Stomach smooth muscle (tissue), 2 donors: ENCODE measurements around the gene CDK14.

Experiments
- H3K27ac ChIP-seq: one replicate; pipeline ENCODE4 v1.7.0; 2013; ENCODE audit warnings: mild to moderate bottlenecking, low read length, inconsistent platforms
- H3K27me3 ChIP-seq, 2 donors: one replicate each; pipeline ENCODE4 v1.7.0; 2013; ENCODE audit warnings: low read length in 2 of 2; ENCODE audit not compliant: insufficient read depth in 2 of 2, control insufficient read depth in 1 of 2
- H3K36me3 ChIP-seq, 2 donors: one replicate each; pipeline ENCODE4 v1.7.0; 2013; ENCODE audit warnings: low read length in 2 of 2; ENCODE audit not compliant: control insufficient read depth in 2 of 2, insufficient read depth in 2 of 2
- H3K4me1 ChIP-seq: one replicate; pipeline ENCODE4 v1.7.0; 2013; ENCODE audit warnings: low read length; ENCODE audit not compliant: control insufficient read depth, insufficient read depth
- H3K4me3 ChIP-seq, 2 donors: one replicate each; pipeline ENCODE4 v1.7.0; 2013; ENCODE audit warnings: low read length in 2 of 2
- H3K9ac ChIP-seq, 2 donors: one replicate each; pipeline ENCODE4 v1.7.0; 2013; ENCODE audit warnings: low read length in 2 of 2, mild to moderate bottlenecking in 1 of 2
- H3K9me3 ChIP-seq, 2 donors: one replicate each; pipeline ENCODE4 v1.7.0; 2013; ENCODE audit warnings: low read length in 2 of 2; ENCODE audit not compliant: control insufficient read depth in 2 of 2
- donor health status: healthy.
- donor health status: Pancreatic carcinoma.

The CDK14 gene

DNA sequence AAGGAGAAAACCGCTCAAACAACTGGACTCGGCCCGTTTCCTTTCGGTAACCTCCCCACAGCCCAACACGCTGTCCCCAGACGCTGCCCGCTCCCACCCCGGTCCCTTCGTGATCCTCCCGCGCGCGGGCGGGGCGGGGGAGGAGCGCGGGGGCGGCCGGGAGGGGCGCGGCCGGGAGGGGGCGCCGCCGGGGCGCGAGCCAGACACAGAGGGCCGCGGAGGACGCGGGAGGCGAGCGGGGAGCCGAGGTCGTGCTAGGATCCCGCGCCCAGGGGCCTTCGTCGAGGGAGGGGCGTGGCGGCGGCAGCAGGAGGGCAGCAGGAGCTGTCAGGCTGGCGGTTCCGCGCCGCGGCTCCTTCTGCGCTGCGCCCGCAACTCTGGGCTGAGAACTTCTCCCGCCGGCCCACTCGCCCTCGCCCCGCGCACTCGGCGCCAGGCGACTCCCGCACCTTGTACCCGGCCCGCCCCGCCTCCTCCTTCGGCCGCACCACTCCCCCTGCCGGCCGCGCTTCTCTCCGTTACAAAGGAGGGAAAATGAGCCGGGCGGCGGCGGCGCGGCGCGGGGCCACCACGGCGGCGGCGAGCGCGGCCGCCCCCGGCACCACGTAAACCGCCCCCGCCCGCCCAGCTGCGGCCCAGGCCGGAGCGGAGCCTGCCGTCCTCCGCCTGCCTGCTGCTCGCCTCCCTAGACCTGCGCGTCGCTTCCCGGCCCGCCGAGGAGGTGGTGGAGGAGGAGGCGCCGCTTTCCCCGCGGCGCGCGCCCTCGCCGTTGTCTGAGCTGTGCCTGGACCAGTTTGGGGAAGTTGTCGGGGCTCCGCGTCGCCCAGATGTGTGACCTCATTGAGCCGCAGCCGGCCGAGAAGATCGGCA is at the start of gene CDK14:
TSS of gene CDK14 (plus strand) at position 521 of the 870 bp plus-strand sequence. CDS start at position 828, 307 bp downstream.
- H3K36me3 ChIP-seq = no peaks in the 10 kb centered on the region
- peak within 1 kb of the TSS; percentile 58 for H3K27ac ChIP-seq
- no peaks in the 10 kb centered on the region for H3K4me1 ChIP-seq
- no peaks in the 10 kb centered on the region for H3K9me3 ChIP-seq
- H3K27me3 ChIP-seq = no peaks in the 10 kb centered on the region
- peak within 1 kb of the TSS; percentile 56 to 71 for H3K9ac ChIP-seq
- peak within 1 kb of the TSS; percentile 84 to 88 for H3K4me3 ChIP-seq

DNA sequence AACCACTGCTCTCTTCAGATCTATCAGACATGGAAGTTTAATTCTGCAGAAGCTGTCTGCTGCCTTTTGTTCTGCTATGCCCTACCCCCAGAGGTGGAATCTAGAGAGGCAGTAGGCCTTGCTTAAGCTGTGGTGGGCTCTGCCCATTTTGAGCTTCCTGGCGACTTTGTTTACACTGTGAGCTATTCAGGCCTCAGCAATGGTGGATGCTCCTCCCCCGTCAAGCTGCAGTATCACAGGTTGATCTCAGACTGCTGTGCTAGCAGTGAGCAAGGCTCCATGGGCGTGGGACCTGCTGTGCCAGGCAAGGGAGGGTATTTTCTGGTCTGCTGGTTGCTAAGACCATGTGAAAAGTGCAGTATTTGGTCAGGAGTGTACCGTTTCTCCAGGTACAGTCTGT is 45.1 kb upstream of the CDK14 start:
- no peaks in the 10 kb centered on the region for H3K4me1 ChIP-seq
- no peaks in the 10 kb centered on the region for H3K36me3 ChIP-seq
- H3K27me3 ChIP-seq = no peaks in the 10 kb centered on the region
- H3K4me3 ChIP-seq = no peak overlapping the region
- H3K27ac ChIP-seq = no peak overlapping the region
- H3K9ac ChIP-seq = no peak overlapping the region
- H3K9me3 ChIP-seq = no peaks in the 10 kb centered on the region

DNA sequence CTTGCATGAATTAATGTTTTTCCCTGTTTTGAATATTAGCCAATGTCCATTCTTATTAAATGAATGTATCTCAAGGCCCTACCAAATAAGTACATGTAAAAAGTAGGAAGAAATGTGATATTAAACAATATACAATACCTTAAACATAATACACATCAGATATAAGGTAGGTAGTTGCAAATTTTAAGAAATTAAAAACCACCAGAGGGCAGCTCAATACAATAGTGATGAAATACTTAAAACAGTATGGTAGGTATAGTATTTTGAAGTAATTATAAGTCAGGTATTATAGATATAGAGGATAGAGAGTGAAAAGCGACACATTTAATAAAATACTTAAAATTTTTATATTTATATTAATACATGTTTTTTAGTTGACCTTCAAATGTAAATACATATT is 43.6 kb upstream of the CDK14 start:
- Histone ChIP-seq H3K4me3 (no peak overlapping the region), H3K27ac (no peak overlapping the region), H3K9ac (no peak overlapping the region)

DNA sequence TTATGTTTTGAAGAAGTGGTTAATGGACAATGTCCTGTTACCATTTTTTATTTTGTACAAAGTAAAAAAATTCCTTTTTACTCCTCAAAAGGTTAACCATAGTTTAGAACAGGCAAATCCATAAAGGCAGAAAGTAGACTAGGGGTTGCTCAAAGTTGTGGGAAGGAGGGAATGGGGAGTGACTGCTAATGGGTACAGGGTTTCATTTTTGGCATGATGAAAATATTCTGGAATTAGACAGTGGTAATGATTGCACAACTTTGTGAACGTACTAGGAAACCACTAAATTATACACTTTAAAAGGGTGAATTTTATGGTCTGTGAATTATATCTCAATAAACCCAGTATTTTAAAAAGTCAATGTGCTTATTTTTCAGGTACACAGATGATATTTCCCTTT is 35.4 kb upstream of the CDK14 start:
- Histone ChIP-seq H3K4me1 (no peaks in the 10 kb centered on the region), H3K9ac (no peak overlapping the region), H3K27ac (no peak overlapping the region), H3K4me3 (no peak overlapping the region), H3K27me3 (no peaks in the 10 kb centered on the region), H3K9me3 (no peaks in the 10 kb centered on the region), H3K36me3 (no peaks in the 10 kb centered on the region)

More for the DNA sequence above, 43.6 kb upstream of the CDK14 start:
- Histone ChIP-seq H3K27me3 (no peaks in the 10 kb centered on the region), H3K9me3 (no peaks in the 10 kb centered on the region), H3K36me3 (no peaks in the 10 kb centered on the region), H3K4me1 (no peaks in the 10 kb centered on the region)

DNA sequence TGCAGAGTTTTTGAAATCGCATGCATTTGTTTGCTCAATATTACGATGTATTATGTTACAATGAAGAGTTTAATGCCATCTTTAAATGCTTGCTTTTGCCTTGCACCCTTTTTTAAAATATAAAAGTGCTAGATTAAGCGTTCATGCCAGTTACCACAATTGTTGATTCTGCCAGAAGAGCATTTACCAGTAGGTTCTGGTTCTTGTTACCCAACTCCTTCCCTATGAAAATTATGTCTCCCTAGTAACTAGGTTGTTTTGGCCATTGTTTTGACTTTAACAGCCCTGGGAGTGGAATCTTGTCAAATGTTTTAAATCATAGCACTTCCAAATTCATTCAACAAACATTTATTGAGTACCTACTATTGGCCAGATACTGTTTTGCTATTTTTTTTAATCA is 32.8 kb upstream of the CDK14 start:
- Histone ChIP-seq H3K4me3 (no peak overlapping the region), H3K27me3 (no peaks in the 10 kb centered on the region), H3K36me3 (no peaks in the 10 kb centered on the region), H3K27ac (no peak overlapping the region), H3K4me1 (no peaks in the 10 kb centered on the region), H3K9me3 (no peaks in the 10 kb centered on the region), H3K9ac (no peak overlapping the region)

DNA sequence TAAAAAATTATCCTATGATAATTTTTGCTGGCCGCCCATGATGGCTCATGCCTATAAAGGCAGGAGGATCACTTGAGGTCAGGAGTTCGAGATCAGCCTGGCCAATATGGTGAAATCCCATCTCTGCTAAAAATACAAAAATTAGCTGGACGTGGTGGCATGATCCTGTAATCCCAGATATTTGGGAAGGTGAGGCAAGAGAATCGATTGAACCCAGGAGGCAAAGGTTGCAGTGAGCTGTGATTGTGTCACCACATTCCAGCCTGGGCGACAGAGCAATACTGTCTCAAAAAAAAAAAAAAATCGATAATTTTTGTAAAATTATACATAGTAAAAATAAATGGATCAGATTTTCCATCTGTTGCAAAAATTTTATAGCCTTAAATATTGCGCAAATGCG is 31.7 kb upstream of the CDK14 start:
- Histone ChIP-seq H3K36me3 (no peaks in the 10 kb centered on the region), H3K4me1 (no peaks in the 10 kb centered on the region), H3K9ac (no peak overlapping the region), H3K4me3 (no peak overlapping the region), H3K27me3 (no peaks in the 10 kb centered on the region), H3K9me3 (no peaks in the 10 kb centered on the region), H3K27ac (no peak overlapping the region)

DNA sequence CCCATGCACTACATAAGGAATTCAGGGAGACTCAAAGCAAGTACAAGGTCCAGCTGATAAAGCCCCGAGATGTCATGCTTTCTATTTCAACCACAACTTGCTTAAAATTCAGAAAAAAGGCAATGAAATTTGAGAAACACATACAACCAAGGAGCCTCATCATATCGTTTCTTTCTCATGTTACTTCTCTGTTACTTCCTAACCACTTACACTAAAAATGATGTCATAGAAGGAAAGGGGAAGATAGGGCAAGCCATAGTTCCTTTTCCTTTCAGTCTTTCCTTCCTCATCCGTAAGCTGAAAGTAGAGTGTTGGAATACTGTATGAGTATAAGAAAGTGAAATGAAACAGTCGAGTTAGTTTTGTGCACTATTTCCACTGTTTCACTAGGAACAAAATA is 27.9 kb upstream of the CDK14 start:
- no peak overlapping the region for H3K9ac ChIP-seq
- H3K9me3 ChIP-seq = no peaks in the 10 kb centered on the region
- H3K36me3 ChIP-seq = no peaks in the 10 kb centered on the region
- H3K27ac ChIP-seq = no peak overlapping the region
- no peaks in the 10 kb centered on the region for H3K4me1 ChIP-seq
- no peak overlapping the region for H3K4me3 ChIP-seq
- H3K27me3 ChIP-seq = no peaks in the 10 kb centered on the region

DNA sequence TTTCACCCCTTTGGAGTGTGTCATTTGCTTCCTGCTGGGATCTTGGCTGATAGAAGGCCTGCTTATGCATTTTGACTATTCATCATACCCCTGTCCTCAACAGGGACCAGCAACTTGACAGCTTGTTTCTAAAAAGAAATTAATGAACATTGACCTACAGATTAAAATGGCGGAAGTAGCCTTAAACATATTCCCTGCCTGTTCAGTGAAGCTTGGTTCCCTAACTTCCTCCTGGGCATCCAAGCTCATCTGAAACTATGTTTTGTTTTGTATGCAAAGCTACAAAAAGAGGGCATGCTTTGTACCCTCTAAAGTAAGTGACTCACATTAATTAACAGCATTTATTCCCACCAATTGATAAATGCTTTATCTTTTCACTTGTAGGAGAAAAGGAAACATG is 26.8 kb upstream of the CDK14 start:
- no peaks in the 10 kb centered on the region for H3K27me3 ChIP-seq
- no peaks in the 10 kb centered on the region for H3K9me3 ChIP-seq
- H3K4me3 ChIP-seq = no peak overlapping the region
- no peak overlapping the region for H3K27ac ChIP-seq
- H3K9ac ChIP-seq = no peak overlapping the region
- H3K4me1 ChIP-seq = no peaks in the 10 kb centered on the region
- no peaks in the 10 kb centered on the region for H3K36me3 ChIP-seq

DNA sequence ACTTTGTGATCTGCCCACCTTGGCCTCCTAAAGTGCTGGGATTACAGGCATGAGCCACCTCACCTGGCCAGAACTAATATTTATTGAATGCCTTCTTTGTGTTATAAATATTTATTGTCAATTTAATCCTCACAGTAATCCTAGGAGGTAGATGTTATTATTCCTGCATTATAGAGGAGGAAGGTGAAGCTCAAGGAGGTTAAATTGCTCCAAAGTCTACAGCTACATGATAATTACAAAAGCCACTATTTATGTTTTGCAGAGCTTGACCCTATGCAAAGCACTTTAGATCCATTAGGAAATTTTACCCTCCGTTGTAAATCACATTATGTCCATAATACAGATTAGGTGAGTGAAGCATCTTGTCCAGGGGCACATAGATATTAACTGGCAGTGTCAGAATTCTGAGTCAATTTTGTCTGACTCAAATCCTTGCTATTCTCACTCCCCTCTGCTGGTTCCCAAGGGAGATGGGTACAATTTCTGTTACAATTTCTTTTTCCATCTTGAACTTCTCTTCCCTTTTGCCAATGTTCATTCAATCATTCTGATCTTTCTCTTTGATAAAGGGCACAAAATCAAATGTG is 25.7 kb upstream of the CDK14 start:
- H3K4me1 ChIP-seq = no peaks in the 10 kb centered on the region
- H3K27ac ChIP-seq = no peak overlapping the region
- H3K27me3 ChIP-seq = no peaks in the 10 kb centered on the region
- H3K9me3 ChIP-seq = no peaks in the 10 kb centered on the region
- H3K9ac ChIP-seq = no peak overlapping the region
- H3K4me3 ChIP-seq = no peak overlapping the region
- H3K36me3 ChIP-seq = no peaks in the 10 kb centered on the region

DNA sequence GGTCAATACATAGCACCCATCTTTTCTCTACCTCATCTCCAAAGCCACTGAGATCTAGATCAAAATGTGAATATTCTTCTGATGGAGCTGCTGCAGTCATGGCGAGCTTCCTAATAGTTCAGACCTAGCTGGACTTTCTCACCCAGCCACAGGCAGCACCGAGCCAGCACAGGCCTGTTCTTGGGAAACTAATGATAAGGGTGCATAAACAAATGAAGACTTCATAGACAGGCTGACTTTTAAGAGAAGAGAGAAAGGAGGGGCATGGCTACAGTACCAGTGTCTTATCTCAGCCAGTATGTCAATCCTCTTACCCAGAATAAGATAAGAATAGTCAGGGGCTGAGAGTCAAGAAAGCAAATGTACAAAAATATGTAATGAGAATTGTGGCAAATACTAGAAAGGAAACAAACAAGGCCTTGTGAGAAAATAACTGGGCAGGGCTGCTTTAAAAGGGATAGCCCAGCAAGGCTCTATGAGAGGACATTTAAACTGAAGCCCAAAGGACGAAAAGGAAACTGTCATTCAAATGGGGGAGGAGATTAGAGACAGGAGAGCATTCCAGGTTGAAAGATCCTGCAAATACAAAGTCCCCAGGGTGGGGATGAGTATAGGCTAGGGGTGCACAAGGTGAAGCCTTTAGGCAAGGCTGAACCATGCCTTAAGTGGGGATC is 21.8 kb upstream of the CDK14 start:
- no peak overlapping the region for H3K27ac ChIP-seq
- no peaks in the 10 kb centered on the region for H3K27me3 ChIP-seq
- H3K4me1 ChIP-seq = no peaks in the 10 kb centered on the region
- no peaks in the 10 kb centered on the region for H3K36me3 ChIP-seq
- no peaks in the 10 kb centered on the region for H3K9me3 ChIP-seq
- no peak overlapping the region for H3K9ac ChIP-seq
- H3K4me3 ChIP-seq = no peak overlapping the region

DNA sequence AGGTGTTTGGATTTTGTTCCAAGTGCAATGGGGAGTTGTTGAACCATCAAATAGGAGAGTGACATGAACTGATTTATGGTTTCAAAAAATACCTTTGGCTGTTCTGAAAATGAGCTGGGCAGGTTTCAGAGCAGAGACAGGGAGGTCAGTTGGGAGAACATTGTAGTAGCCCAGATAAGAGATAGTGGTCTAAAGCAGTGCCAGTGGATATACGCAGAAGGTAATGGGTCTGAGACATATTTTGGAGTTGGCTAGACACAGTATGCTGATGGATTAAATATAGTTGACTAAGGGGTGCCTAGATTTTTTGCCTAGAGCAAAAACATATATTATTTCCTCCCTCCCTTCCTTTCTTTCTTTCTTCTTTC is 21.3 kb upstream of the CDK14 start:
- no peak overlapping the region for H3K4me3 ChIP-seq
- H3K27ac ChIP-seq = no peak overlapping the region
- H3K27me3 ChIP-seq = no peaks in the 10 kb centered on the region
- no peaks in the 10 kb centered on the region for H3K36me3 ChIP-seq
- H3K9me3 ChIP-seq = no peaks in the 10 kb centered on the region
- H3K9ac ChIP-seq = no peak overlapping the region
- no peaks in the 10 kb centered on the region for H3K4me1 ChIP-seq
